Gastroesophageal sphincter (tissue), 4 donors: Measurements from ENCODE around the gene CTIF. TPM values are rescaled to one million over a fixed set of nuclear protein-coding genes. Genes with fewer than 3 reads are reported as not detected.

Source experiments
- ATAC-seq: fragments of 150-250 bp; one replicate; pipeline ENCODE4 v1.9.1; 2016; ENCODE audit warnings: mild to moderate bottlenecking, moderate library complexity
- H3K27ac ChIP-seq, 4 donors: fragments of 200-600 bp; sonication (generic) in 3 of 4; 1 replicate in 3 of 4; 2 replicates in 1 of 4; pipeline ENCODE4 v1.5.1; 2016 to 2019
- H3K27me3 ChIP-seq: fragments of 200-600 bp; sonication (generic); one replicate; pipeline ENCODE4 v1.5.1; 2019
- H3K36me3 ChIP-seq, 2 donors: fragments of 200-600 bp; sonication (generic); one replicate each; pipeline ENCODE4 v1.5.1; 2019; ENCODE audit warnings: control low read depth in 1 of 2
- H3K4me1 ChIP-seq, 3 donors: fragments of 200-600 bp; sonication (generic); 1 replicate in 2 of 3; 2 replicates in 1 of 3; pipeline ENCODE4 v1.5.1; 2016 to 2019; ENCODE audit warnings: control low read depth in 2 of 3
- H3K4me3 ChIP-seq, 2 donors: fragments of 200-600 bp; sonication (generic); one replicate each; pipeline ENCODE4 v1.5.1; 2019; ENCODE audit warnings: mild to moderate bottlenecking in 1 of 2, moderate library complexity in 1 of 2
- H3K9me3 ChIP-seq, 3 donors: fragments of 200-600 bp; sonication (generic); one replicate each; pipeline ENCODE4 v1.5.1; 2017 to 2019; ENCODE audit warnings: control low read depth in 2 of 3
- CTCF ChIP-seq, 4 experiments: fragments of 200-600 bp in 2 of 4; fragments of 450-650 bp in 2 of 4; sonication (generic) in 1 of 4; IDR thresholded peaks; one replicate each; pipeline ENCODE4 v1.5.1; 2017 to 2019; ENCODE audit warnings: antibody characterized with exemption in 4 of 4, mild to moderate bottlenecking in 2 of 4, moderate library complexity in 2 of 4
- EP300 ChIP-seq: sonication (generic); formaldehyde crosslinking; IDR thresholded peaks from one replicate; pipeline ENCODE4 v1.6.1; 2017; ENCODE audit warnings: antibody characterized with exemption, mild to moderate bottlenecking
- POLR2A ChIP-seq, 2 donors: fragments of 450-650 bp; IDR thresholded peaks; one replicate each; pipeline ENCODE4 v1.6.1; 2017; ENCODE audit warnings: antibody characterized with exemption in 2 of 2, mild to moderate bottlenecking in 2 of 2, moderate library complexity in 1 of 2
- POLR2AphosphoS5 ChIP-seq: sonication (generic); formaldehyde crosslinking; IDR thresholded peaks from one replicate; pipeline ENCODE4 v1.6.1; 2017; ENCODE audit warnings: antibody characterized with exemption
- WGBS, 2 donors: methylation state at CpG; one replicate each; pipeline ENCODE4 v1.1.5; 2018; ENCODE audit warnings: low coverage in 1 of 2; 5-methylcytosine and 5-hydroxymethylcytosine counted together
- total RNA-seq, 4 donors: library from RNA; depleted of rRNA; stranded (reverse); fragments of >200 nt; gene quantifications; one replicate each; pipeline ENCODE4 v1.1.0, GENCODE V29; 2016

The CTIF gene
- total RNA-seq, 4 donors from 2014 or later: 31.4 to 124 (median 78.1) TPM

GRCh38 chr18:48566589-48566988, 27.8 kb downstream of the CTIF start:
- no peak overlapping the region for H3K4me3 ChIP-seq
- no peak overlapping the region for H3K27ac ChIP-seq
- no peaks in the 10 kb centered on the region for H3K27me3 ChIP-seq
- H3K4me1 ChIP-seq: peaks cover 0 to 75% (median 13%) of the 10 kb centered on the region in 3 donors
- ATAC-seq: no peak
- H3K36me3 ChIP-seq: no peaks in the 10 kb centered on the region
- H3K9me3 ChIP-seq: no peaks in the 10 kb centered on the region
- TF ChIP-seq POLR2AphosphoS5 (no peak), EP300 (no peak), POLR2A (IDR thresholded peaks at IDR 0.05) (no peak), CTCF (IDR thresholded peaks at IDR 0.05) (no peak)
- 60% methylated on average over 1 of the region's 1 CpG; no CpG with 5 or more reads in 1 of the 2 donors for WGBS, 2 donors

- H3K27ac ChIP-seq: no peak overlapping the region
- WGBS, 2 donors: 83 to 100% methylated on average over 1 to 3 of the region's 3 CpGs
- no peak overlapping the region for H3K4me3 ChIP-seq
- TF ChIP-seq POLR2A (IDR thresholded peaks at IDR 0.05) (no peak), EP300 (no peak), CTCF (IDR thresholded peaks at IDR 0.05) (no peak), POLR2AphosphoS5 (no peak)
- no peaks in the 10 kb centered on the region for H3K36me3 ChIP-seq
- no peaks in the 10 kb centered on the region for H3K27me3 ChIP-seq
- H3K4me1 ChIP-seq: peaks cover 0 to 70% (median 11%) of the 10 kb centered on the region in 3 donors
- no peaks in the 10 kb centered on the region for H3K9me3 ChIP-seq
- ATAC-seq: no peak
Observed at GRCh38 chr18:48567388-48567787, 28.6 kb downstream of the CTIF start.

- WGBS, 2 donors: 82 to 92% methylated on average over 9 of the region's 9 CpGs
- no peak for TF ChIP-seq EP300
- TF ChIP-seq POLR2A (IDR thresholded peaks at IDR 0.05): no peak
- no peak for TF ChIP-seq CTCF (IDR thresholded peaks at IDR 0.05)
- no peak for TF ChIP-seq POLR2AphosphoS5
Observed at GRCh38 chr18:48569139-48569914, 30.5 kb downstream of the CTIF start.

GRCh38 chr18:48569915-48570264, 31.1 kb downstream of the CTIF start:
- no peak for TF ChIP-seq POLR2A (IDR thresholded peaks at IDR 0.05)
- no peak for TF ChIP-seq POLR2AphosphoS5
- TF ChIP-seq CTCF (IDR thresholded peaks at IDR 0.05): no peak
- no peak for TF ChIP-seq EP300
- H3K4me3 ChIP-seq: no peak overlapping the region
- peaks cover 0 to 70% (median 0%) of the 10 kb centered on the region in 3 donors for H3K4me1 ChIP-seq
- no peak for ATAC-seq
- H3K9me3 ChIP-seq: no peaks in the 10 kb centered on the region
- H3K27ac ChIP-seq: peak overlapping the region in 1 of 4 donors; percentile 20
- no peaks in the 10 kb centered on the region for H3K36me3 ChIP-seq
- no peaks in the 10 kb centered on the region for H3K27me3 ChIP-seq
- WGBS, 2 donors: 67 to 78% methylated on average over 1 to 4 of the region's 4 CpGs

More at GRCh38 chr18:48569139-48569914, 30.5 kb downstream of the CTIF start:
- no peak overlapping the region for H3K4me3 ChIP-seq
- H3K9me3 ChIP-seq: no peaks in the 10 kb centered on the region
- no peak for ATAC-seq
- no peaks in the 10 kb centered on the region for H3K27me3 ChIP-seq
- peaks cover 0 to 70% (median 0%) of the 10 kb centered on the region in 3 donors for H3K4me1 ChIP-seq
- H3K27ac ChIP-seq: peak overlapping the region in 1 of 4 donors; percentile 20
- no peaks in the 10 kb centered on the region for H3K36me3 ChIP-seq

GRCh38 chr18:48570313-48570712, 31.5 kb downstream of the CTIF start:
- WGBS, 2 donors: 71 to 78% methylated on average over 2 to 3 of the region's 6 CpGs
- Histone ChIP-seq H3K4me1 (peaks cover 0 to 70% (median 0%) of the 10 kb centered on the region in 3 donors), H3K4me3 (no peak overlapping the region), H3K27ac (peak overlapping the region in 1 of 4 donors; percentile 20), H3K9me3 (no peaks in the 10 kb centered on the region), H3K27me3 (no peaks in the 10 kb centered on the region), H3K36me3 (peaks cover 0 to under 1% of the 10 kb centered on the region in 2 donors)
- no peak for ATAC-seq
- TF ChIP-seq POLR2A (IDR thresholded peaks at IDR 0.05) (no peak), EP300 (no peak), POLR2AphosphoS5 (no peak), CTCF (IDR thresholded peaks at IDR 0.05) (no peak)
